Activated naive CD8-positive, alpha-beta T cell treated with anti-CD3 and anti-CD28 coated beads, Interleukin-2, amount 10 ng/mL, durations not matched to agents 7 days and 5 days (primary cell): ENCODE data around the gene ACTN1. TPM values are rescaled to one million over a fixed set of nuclear protein-coding genes. Genes with fewer than 3 reads are reported as not detected.

Source experiments
- ATAC-seq: fragments of 150-1000 bp; cut with Tn5 transposase; one replicate; pipeline ENCODE4 v1.10.0; 2021; ENCODE audit warnings: low read depth, moderate library complexity
- POLR2A ChIA-PET: fragments of 350-600 bp; sonication (Branson Sonifier 250); formaldehyde crosslinking; loops from one replicate; lab custom pipeline; 2021; ENCODE audit warnings: antibody characterized with exemption; lab: Charles Lee
- DNase-seq: peaks from one replicate; pipeline ENCODE4 v3.0.0; 2021
- H3K27ac Mint-ChIP-seq: one replicate; pipeline ENCODE4 v1.8.0; 2022; ENCODE audit warnings: mild to moderate bottlenecking, mixed read lengths
- H3K27me3 Mint-ChIP-seq: one replicate; pipeline ENCODE4 v1.8.0; 2022; ENCODE audit warnings: mild to moderate bottlenecking, moderate library complexity, mixed read lengths
- H3K36me3 Mint-ChIP-seq: one replicate; pipeline ENCODE4 v1.8.0; 2021; ENCODE audit warnings: mild to moderate bottlenecking, mixed read lengths
- H3K4me1 Mint-ChIP-seq: one replicate; pipeline ENCODE4 v1.8.0; 2021; ENCODE audit warnings: mixed read lengths
- H3K4me3 Mint-ChIP-seq: one replicate; pipeline ENCODE4 v1.8.0; 2022; ENCODE audit warnings: mild to moderate bottlenecking, moderate library complexity, mixed read lengths
- H3K9me3 Mint-ChIP-seq: one replicate; pipeline ENCODE4 v1.8.0; 2021; ENCODE audit warnings: mixed read lengths
- total RNA-seq, 2 experiments: library from RNA; stranded (reverse); gene quantifications; one replicate each; pipeline ENCODE4 v1.2.3, GENCODE V29; 2021

ACTN1 gene
- total RNA-seq, 2 experiments from 2014 or later = 63.8 to 71.5 TPM

GRCh38 chr14:68885226-68886108, 93.6 kb downstream of the ACTN1 start:
- POLR2A ChIA-PET = no interaction called here
- peaks cover 13% of the 10 kb centered on the region for H3K36me3 Mint-ChIP-seq
- no peaks in the 10 kb centered on the region for H3K9me3 Mint-ChIP-seq
- H3K27ac Mint-ChIP-seq = no peak overlapping the region
- no peaks in the 10 kb centered on the region for H3K27me3 Mint-ChIP-seq
- no peak for DNase-seq
- no peaks in the 10 kb centered on the region for H3K4me1 Mint-ChIP-seq
- no peak for ATAC-seq
- no peak overlapping the region for H3K4me3 Mint-ChIP-seq

GRCh38 chr14:68884031-68885030, 94.8 kb downstream of the ACTN1 start:
- no peaks in the 10 kb centered on the region for H3K4me1 Mint-ChIP-seq
- H3K4me3 Mint-ChIP-seq = no peak overlapping the region
- POLR2A ChIA-PET = no interaction called here
- no peak for DNase-seq
- H3K9me3 Mint-ChIP-seq = no peaks in the 10 kb centered on the region
- H3K36me3 Mint-ChIP-seq = peaks cover 9% of the 10 kb centered on the region
- ATAC-seq = no peak
- no peak overlapping the region for H3K27ac Mint-ChIP-seq
- H3K27me3 Mint-ChIP-seq = no peaks in the 10 kb centered on the region

GRCh38 chr14:68882235-68882634, 96.9 kb downstream of the ACTN1 start:
- no peaks in the 10 kb centered on the region for H3K27me3 Mint-ChIP-seq
- POLR2A ChIA-PET = no interaction called here
- peaks cover 13% of the 10 kb centered on the region for H3K36me3 Mint-ChIP-seq
- no peak overlapping the region for H3K27ac Mint-ChIP-seq
- H3K4me1 Mint-ChIP-seq = no peaks in the 10 kb centered on the region
- ATAC-seq (no peak), DNase-seq (no peak)
- no peaks in the 10 kb centered on the region for H3K9me3 Mint-ChIP-seq
- H3K4me3 Mint-ChIP-seq = no peak overlapping the region

GRCh38 chr14:68881396-68881795, 97.7 kb downstream of the ACTN1 start:
- POLR2A ChIA-PET = no interaction called here
- no peak for DNase-seq
- H3K27me3 Mint-ChIP-seq = no peaks in the 10 kb centered on the region
- H3K4me3 Mint-ChIP-seq = no peak overlapping the region
- H3K4me1 Mint-ChIP-seq = no peaks in the 10 kb centered on the region
- no peak for ATAC-seq
- peaks cover 17% of the 10 kb centered on the region for H3K36me3 Mint-ChIP-seq
- H3K27ac Mint-ChIP-seq = no peak overlapping the region
- no peaks in the 10 kb centered on the region for H3K9me3 Mint-ChIP-seq

GRCh38 chr14:68880581-68881105, 98.5 kb downstream of the ACTN1 start:
- no peaks in the 10 kb centered on the region for H3K27me3 Mint-ChIP-seq
- peak overlapping the region; percentile 24 for H3K27ac Mint-ChIP-seq
- H3K9me3 Mint-ChIP-seq = no peaks in the 10 kb centered on the region
- no peak for DNase-seq
- H3K4me3 Mint-ChIP-seq = no peak overlapping the region
- POLR2A ChIA-PET = no interaction called here
- no peak for ATAC-seq
- peaks cover 19% of the 10 kb centered on the region for H3K36me3 Mint-ChIP-seq
- H3K4me1 Mint-ChIP-seq = no peaks in the 10 kb centered on the region

GRCh38 chr14:68879841-68880575, 99.1 kb downstream of the ACTN1 start:
- POLR2A ChIA-PET = no interaction called here
- ATAC-seq (no peak), DNase-seq (no peak)
- Mint-ChIP-seq H3K4me3 (no peak overlapping the region), H3K9me3 (no peaks in the 10 kb centered on the region), H3K27ac (no peak overlapping the region), H3K27me3 (no peaks in the 10 kb centered on the region), H3K4me1 (no peaks in the 10 kb centered on the region), H3K36me3 (peaks cover 22% of the 10 kb centered on the region)

- Mint-ChIP-seq H3K27ac (no peak overlapping the region), H3K4me1 (no peaks in the 10 kb centered on the region), H3K27me3 (no peaks in the 10 kb centered on the region), H3K36me3 (peaks cover 23% of the 10 kb centered on the region), H3K4me3 (no peak overlapping the region), H3K9me3 (no peaks in the 10 kb centered on the region)
- no peak for ATAC-seq
- POLR2A ChIA-PET = no interaction called here
- no peak for DNase-seq
These were observed 99.8 kb downstream of the ACTN1 start for GRCh38 chr14:68879321-68879781.

GRCh38 chr14:68878908-68879307, 100.2 kb downstream of the ACTN1 start:
- Mint-ChIP-seq H3K27ac (no peak overlapping the region), H3K9me3 (no peaks in the 10 kb centered on the region), H3K36me3 (peaks cover 24% of the 10 kb centered on the region), H3K27me3 (no peaks in the 10 kb centered on the region), H3K4me3 (no peak overlapping the region), H3K4me1 (no peaks in the 10 kb centered on the region)
- ATAC-seq = no peak
- POLR2A ChIA-PET = no interaction called here
- DNase-seq = no peak

- ATAC-seq = no peak
- H3K36me3 Mint-ChIP-seq = peaks cover 33% of the 10 kb centered on the region
- H3K27me3 Mint-ChIP-seq = no peaks in the 10 kb centered on the region
- H3K4me1 Mint-ChIP-seq = no peaks in the 10 kb centered on the region
- H3K27ac Mint-ChIP-seq = no peak overlapping the region
- no peaks in the 10 kb centered on the region for H3K9me3 Mint-ChIP-seq
- POLR2A ChIA-PET = no interaction called here
- H3K4me3 Mint-ChIP-seq = no peak overlapping the region
- no peak for DNase-seq
These were observed 101.0 kb downstream of the ACTN1 start for GRCh38 chr14:68877993-68878575.

GRCh38 chr14:68876976-68877375, 102.1 kb downstream of the ACTN1 start:
- DNase-seq (no peak), ATAC-seq (no peak)
- Mint-ChIP-seq H3K27me3 (no peaks in the 10 kb centered on the region), H3K4me1 (no peaks in the 10 kb centered on the region), H3K36me3 (peaks cover 39% of the 10 kb centered on the region), H3K4me3 (no peak overlapping the region), H3K27ac (no peak overlapping the region), H3K9me3 (no peaks in the 10 kb centered on the region)
- POLR2A ChIA-PET = no interaction called here

- POLR2A ChIA-PET = no interaction called here
- no peak for DNase-seq
- Mint-ChIP-seq H3K4me1 (no peaks in the 10 kb centered on the region), H3K4me3 (no peak overlapping the region), H3K36me3 (peaks cover 43% of the 10 kb centered on the region), H3K27me3 (no peaks in the 10 kb centered on the region), H3K9me3 (no peaks in the 10 kb centered on the region), H3K27ac (no peak overlapping the region)
- no peak for ATAC-seq
These were observed 104.4 kb downstream of the ACTN1 start for GRCh38 chr14:68874746-68875155.

GRCh38 chr14:68873376-68873775, 105.7 kb downstream of the ACTN1 start:
- peaks cover 40% of the 10 kb centered on the region for H3K36me3 Mint-ChIP-seq
- ATAC-seq (no peak), DNase-seq (no peak)
- H3K4me3 Mint-ChIP-seq = no peak overlapping the region
- no peaks in the 10 kb centered on the region for H3K27me3 Mint-ChIP-seq
- no peaks in the 10 kb centered on the region for H3K4me1 Mint-ChIP-seq
- no peak overlapping the region for H3K27ac Mint-ChIP-seq
- POLR2A ChIA-PET = no interaction called here
- no peaks in the 10 kb centered on the region for H3K9me3 Mint-ChIP-seq
